ENCODE data around the gene RCAN3.

DNA sequence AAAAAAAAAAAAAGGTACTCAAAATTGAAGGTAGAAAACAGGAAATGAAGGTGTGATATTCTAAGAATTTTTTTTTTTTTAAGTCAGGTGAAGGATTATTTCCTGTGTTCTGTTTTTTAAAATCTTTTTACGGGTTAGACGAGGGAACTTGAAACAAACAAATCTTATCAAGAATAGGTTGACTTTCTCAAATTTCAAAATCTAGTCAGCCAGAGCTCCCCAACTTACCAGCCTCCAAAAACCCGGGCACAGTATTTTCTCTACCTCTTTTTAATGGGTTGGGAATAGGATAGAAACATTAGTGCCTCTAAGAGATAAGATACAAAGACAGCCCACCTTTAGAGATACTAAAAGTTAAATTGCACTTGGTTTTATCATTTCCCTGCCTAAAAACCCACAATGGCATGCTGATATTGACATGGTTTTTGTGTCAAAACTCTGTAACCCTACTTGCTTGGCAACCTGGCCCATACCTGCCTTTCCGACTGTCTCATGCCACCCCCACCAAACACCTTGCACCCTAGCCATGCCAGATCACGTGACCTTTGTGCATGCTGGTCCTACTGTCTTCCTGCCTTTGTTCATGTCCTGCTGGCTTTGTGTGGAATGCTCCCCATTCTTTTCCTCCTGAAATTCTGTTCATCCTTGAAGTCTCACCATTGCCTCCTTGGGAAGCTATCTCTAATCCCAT, 4.2 kb downstream of the RCAN3 start:
- TF ChIP-seq, protein P1, sequence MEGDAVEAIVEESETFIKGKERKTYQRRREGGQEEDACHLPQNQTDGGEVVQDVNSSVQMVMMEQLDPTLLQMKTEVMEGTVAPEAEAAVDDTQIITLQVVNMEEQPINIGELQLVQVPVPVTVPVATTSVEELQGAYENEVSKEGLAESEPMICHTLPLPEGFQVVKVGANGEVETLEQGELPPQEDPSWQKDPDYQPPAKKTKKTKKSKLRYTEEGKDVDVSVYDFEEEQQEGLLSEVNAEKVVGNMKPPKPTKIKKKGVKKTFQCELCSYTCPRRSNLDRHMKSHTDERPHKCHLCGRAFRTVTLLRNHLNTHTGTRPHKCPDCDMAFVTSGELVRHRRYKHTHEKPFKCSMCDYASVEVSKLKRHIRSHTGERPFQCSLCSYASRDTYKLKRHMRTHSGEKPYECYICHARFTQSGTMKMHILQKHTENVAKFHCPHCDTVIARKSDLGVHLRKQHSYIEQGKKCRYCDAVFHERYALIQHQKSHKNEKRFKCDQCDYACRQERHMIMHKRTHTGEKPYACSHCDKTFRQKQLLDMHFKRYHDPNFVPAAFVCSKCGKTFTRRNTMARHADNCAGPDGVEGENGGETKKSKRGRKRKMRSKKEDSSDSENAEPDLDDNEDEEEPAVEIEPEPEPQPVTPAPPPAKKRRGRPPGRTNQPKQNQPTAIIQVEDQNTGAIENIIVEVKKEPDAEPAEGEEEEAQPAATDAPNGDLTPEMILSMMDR (IDR thresholded peaks at IDR 0.05), result no peak
- TF ChIP-seq ZFX (IDR thresholded peaks at IDR 0.05; ENCODE audit: borderline replicate concordance), result no peak

Measured in 22Rv1 (cell line).